GM19395 (cell line): ENCODE measurements around the gene BRD8.

Experiments used
- ATAC-seq: cut with Tn5 transposase; IDR thresholded peaks from one replicate; pipeline ENCODE4 v1.9.1; 2021; ENCODE audit warnings: mild to moderate bottlenecking, moderate library complexity; ENCODE audit not compliant: unreplicated experiment

The BRD8 gene

DNA sequence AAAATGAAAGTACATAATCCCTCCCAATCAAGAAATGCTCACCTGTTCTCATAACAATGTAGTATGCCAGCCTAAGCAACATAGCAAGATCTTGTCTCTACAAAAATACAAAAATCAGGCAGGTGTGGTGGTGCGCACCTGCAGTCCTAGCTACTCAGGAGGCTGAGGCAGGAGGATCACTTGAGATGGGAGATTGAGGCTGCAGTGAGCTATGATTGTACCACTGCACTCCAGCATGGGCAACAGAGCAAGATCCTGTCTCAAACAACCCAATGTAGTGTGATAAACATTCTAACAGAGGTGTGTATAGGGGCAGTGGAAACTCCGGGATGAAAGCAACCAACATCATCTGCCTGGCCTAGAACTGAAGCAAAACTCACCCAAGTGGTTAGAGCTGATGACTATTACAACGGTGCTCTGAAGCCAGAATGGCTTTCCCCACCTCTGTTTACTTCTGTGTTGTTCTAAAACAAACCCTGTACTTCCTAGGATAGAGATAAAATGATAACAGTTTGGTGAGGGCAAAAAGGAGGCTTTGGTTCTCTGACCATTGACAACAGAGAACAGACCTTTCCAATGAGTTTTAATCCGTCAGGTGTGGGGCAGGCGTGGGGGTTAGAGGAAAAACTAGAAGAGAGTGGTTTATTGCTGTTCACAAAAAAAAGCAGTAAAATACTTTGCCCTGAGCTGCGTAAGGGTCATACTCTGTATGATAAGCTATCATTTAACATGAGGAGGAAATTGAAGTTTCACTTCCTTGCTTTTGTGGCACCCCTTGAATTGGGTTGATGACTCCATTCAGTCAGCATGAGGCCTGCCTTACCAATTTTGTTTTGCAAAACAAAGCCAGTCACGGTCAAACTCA, 75.7 kb downstream of the BRD8 start:
- ATAC-seq: no peak

DNA sequence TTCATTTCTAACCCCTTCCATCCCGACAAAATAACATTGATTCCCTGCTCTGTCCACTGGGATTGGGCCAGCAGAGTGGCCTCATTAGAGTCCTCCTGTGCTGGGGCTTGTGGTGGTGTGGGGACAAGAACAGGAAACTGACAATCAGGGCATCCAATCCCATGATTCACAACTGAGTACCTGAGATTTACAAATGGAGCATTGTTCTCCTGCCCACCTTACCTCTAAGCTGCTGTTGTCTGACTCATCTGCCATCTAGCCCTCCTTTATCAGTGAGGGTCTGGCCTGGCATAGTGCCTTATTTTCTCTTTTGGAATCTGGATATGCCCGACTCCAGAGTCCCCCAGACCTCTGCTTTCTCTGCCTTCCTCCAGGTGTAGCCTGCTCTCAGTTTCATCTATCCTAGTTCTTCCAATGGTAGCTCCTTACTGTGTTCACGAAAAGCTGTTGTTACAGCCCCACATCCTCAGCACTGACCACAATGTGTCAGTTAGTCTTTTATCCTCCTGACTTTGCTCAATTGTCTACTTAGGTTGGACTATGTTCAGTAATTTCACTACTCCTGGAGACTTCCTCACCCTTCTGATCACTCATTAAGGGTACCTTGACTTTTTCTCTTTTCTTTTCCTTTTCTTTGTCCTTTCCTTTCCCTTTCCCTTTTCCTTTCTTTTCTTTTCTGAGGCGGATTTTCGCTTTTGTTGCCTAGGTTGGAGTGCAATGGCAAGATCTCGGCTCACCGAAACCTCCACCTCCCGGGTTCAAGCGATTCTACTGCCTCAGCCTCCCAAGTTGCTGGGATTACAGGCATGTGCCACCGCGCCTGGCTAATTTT, 81.2 kb downstream of the BRD8 start:
- no peak for ATAC-seq

DNA sequence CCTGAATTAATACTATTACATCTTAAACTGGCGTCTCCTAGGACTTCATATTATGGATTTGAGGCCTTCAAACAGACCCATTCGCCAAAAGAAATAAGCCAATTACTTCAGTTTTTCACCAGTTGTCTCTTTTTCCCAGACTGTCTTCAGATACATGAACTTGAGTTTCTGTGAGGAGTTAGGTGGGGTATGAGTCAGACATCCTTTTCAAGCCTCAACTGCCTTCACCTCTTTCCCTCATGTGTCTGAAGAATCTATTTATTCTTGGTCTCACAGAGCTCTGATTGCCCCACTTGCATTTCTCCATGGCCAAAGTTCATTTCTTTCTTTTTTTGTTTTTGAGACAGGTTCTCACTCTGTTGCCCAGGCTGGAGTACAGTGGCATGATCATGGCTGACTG, 82.1 kb downstream of the BRD8 start:
- ATAC-seq: no peak

DNA sequence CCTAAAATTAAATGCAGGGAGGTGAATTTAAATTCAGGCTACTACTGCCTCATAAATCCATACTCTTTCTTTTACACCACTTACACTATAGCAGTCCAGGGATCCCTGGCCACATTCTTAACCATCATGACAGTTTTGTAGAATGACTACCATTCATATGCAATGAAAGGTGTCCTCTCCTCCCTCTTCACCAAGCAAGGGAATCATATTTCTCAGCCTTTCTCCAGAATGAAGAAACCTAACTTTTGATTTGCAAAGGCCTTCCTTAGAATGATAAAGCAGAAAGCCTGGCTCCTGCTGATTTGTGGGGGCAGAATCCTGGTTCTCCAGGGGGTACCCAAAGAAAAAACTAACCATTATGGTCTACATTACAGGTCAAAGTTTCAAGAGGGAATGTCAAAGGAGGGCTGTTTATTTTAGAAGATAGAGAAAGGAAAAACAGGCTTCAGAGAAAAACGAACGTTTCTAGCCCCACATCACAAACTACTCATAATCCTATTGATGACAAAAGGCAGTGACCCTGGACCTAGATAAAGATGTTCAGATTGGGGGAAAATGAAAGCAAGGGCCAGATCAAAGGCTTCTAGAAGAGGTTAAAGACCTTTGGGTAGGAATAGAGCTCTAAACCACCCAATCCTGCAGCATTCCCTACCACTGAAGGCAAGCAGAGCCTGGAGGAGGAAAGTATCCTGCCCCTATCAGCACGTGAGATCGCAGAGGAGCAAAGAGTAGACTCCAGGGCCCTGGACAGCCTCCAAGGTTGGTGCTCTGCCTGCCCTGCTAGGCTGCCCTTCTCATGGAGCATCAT, 83.1 kb downstream of the BRD8 start:
- ATAC-seq: no peak

DNA sequence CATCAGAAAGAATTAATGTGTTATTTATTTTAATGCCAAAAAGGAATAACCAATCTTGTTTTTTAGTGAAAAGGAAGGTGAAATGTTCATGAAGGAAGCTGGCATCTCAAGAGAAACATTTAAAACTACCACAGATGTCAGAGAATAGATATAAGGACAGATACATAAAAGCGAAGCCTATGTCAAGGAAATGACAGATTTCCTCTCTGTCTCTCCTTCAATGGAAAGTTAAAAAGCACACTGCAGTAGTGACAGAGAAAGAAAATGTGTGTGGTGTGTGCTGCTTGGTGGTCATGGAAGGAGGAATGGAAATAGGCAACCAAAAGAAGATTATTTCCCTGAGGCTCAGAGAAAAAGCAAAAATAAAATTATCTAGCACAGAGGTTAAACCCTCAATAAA, 85.4 kb downstream of the BRD8 start:
- no peak for ATAC-seq

DNA sequence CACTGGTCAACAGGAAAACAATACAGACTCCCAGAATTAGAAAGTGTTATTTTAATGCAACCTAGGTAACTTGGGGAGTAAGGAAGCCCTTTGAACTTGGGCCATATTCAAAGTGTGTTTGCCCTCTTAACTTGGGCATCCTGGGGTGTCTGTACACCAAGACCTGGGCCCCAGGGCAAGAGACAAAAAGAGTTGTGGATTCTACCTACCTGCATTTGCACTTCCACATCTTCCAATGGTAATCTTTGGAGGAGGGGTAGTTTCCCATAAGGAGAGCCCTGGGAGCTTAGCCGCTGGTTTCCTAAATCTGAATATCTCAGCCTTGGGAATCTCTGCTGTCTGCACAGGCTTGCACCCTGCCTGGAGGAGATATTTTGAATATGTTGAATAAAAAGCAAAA, 86.1 kb downstream of the BRD8 start:
- no peak for ATAC-seq

DNA sequence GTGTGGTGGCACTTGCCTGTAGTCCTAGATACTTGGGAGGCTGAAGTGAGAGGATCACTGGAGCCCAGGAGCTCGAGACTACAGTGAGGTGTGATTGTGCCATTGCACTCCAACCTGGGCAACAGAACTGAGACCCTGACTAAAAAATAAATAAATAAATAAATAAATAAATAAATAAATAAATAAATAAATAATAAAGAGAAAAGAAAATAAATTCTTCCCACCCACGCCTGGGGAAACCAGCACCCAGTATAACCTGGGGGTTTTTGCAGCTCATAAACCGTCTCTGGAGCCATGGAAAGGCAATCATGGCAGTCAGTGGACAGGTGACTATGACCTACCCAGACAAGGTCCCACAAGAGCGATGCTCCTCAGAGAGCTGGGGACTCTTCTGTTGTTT, 86.7 kb downstream of the BRD8 start:
- no peak for ATAC-seq
